Urinary bladder (tissue), 4 donors: Measurements from ENCODE around the gene IL24. TPM values are rescaled to one million over a fixed set of nuclear protein-coding genes. Genes with fewer than 3 reads are reported as not detected.

Source experiments
- DNase-seq: peaks from one replicate; pipeline ENCODE4 v3.0.0-alpha.2; 2015; ENCODE audit errors: extremely low spot score
- H3K27ac ChIP-seq: one replicate; pipeline ENCODE4 v1.5.1; 2013; ENCODE audit warnings: low read depth, mild to moderate bottlenecking, moderate library complexity
- H3K36me3 ChIP-seq: one replicate; pipeline ENCODE4 v1.6.1; 2013; ENCODE audit warnings: mild to moderate bottlenecking, moderate library complexity; ENCODE audit not compliant: insufficient read depth
- H3K4me1 ChIP-seq: one replicate; pipeline ENCODE4 v1.6.1; 2013; ENCODE audit warnings: mild to moderate bottlenecking, moderate library complexity; ENCODE audit not compliant: insufficient read depth
- H3K4me3 ChIP-seq: one replicate; pipeline ENCODE4 v1.5.1; 2013; ENCODE audit warnings: low read depth, low read length
- WGBS: extraction: QIAGEN DNeasy Blood & Tissue Kit; methylation state at CpG from one replicate; pipeline ENCODE4 v1.1.7; 2013; 5-methylcytosine and 5-hydroxymethylcytosine counted together
- polyA plus RNA-seq: library from polyadenylated mRNA; stranded (reverse); fragments of 200-250 nt; gene quantifications from one replicate; pipeline ENCODE4 v1.2.3, GENCODE V29; 2013
- total RNA-seq: library from RNA; depleted of rRNA; stranded (reverse); fragments of >200 nt; gene quantifications from one replicate; pipeline ENCODE4 v1.2.3, GENCODE V29; 2014
- donor health status: healthy with polysubstance abuse.
- donor health status: healthy.

IL24 gene
- total and polyA plus RNA-seq, 2 donors: 0.06 TPM; not detected in 1

GRCh38 chr1:206887701-206888100 is 9.5 kb upstream of the IL24 start:
- Histone ChIP-seq H3K27ac (no peak overlapping the region), H3K36me3 (no peaks in the 10 kb centered on the region), H3K4me1 (no peaks in the 10 kb centered on the region), H3K4me3 (no peak overlapping the region)
- WGBS: 56% methylated on average over 4 of the region's 4 CpGs
- no peak for DNase-seq

- DNase-seq: no peak
- no peak overlapping the region for H3K27ac ChIP-seq
- 53% methylated on average over 15 of the region's 15 CpGs for WGBS
Measured at GRCh38 chr1:206890125-206891060, 6.8 kb upstream of the IL24 start.

GRCh38 chr1:206891412-206891811 is 5.8 kb upstream of the IL24 start:
- 72% methylated on average over 1 of the region's 1 CpG for WGBS
- Histone ChIP-seq H3K4me1 (no peaks in the 10 kb centered on the region), H3K4me3 (no peak overlapping the region), H3K36me3 (no peaks in the 10 kb centered on the region), H3K27ac (no peak overlapping the region)
- no peak for DNase-seq

More at GRCh38 chr1:206890125-206891060, 6.8 kb upstream of the IL24 start:
- no peaks in the 10 kb centered on the region for H3K4me1 ChIP-seq
- H3K4me3 ChIP-seq: no peak overlapping the region
- H3K36me3 ChIP-seq: no peaks in the 10 kb centered on the region

- Histone ChIP-seq H3K4me1 (no peaks in the 10 kb centered on the region), H3K4me3 (no peak overlapping the region), H3K36me3 (no peaks in the 10 kb centered on the region), H3K27ac (no peak overlapping the region)
- WGBS: 83% methylated on average over 3 of the region's 3 CpGs
- DNase-seq: no peak
Measured at GRCh38 chr1:206892351-206892984, 4.8 kb upstream of the IL24 start.

GRCh38 chr1:206893380-206893779 is 3.9 kb upstream of the IL24 start:
- DNase-seq: no peak
- no peaks in the 10 kb centered on the region for H3K4me1 ChIP-seq
- no peaks in the 10 kb centered on the region for H3K36me3 ChIP-seq
- no peak overlapping the region for H3K27ac ChIP-seq
- WGBS: 60% methylated on average over 2 of the region's 2 CpGs
- no peak overlapping the region for H3K4me3 ChIP-seq

GRCh38 chr1:206895325-206895724 is 1.9 kb upstream of the IL24 start:
- 79% methylated on average over 3 of the region's 3 CpGs for WGBS
- no peak overlapping the region for H3K27ac ChIP-seq
- H3K4me1 ChIP-seq: no peaks in the 10 kb centered on the region
- no peaks in the 10 kb centered on the region for H3K36me3 ChIP-seq
- no peak for DNase-seq
- H3K4me3 ChIP-seq: no peak overlapping the region

- H3K36me3 ChIP-seq: no peaks in the 10 kb centered on the region
- H3K4me1 ChIP-seq: no peaks in the 10 kb centered on the region
- DNase-seq: no peak
- H3K4me3 ChIP-seq: no peak overlapping the region
- 21% methylated on average over 3 of the region's 3 CpGs for WGBS
- no peak overlapping the region for H3K27ac ChIP-seq
Measured at GRCh38 chr1:206895837-206896242, 1.4 kb upstream of the IL24 start.

GRCh38 chr1:206896261-206896660 is 982 bp upstream of the IL24 start:
- DNase-seq: no peak
- Histone ChIP-seq H3K4me3 (no peak overlapping the region), H3K4me1 (no peaks in the 10 kb centered on the region), H3K36me3 (no peaks in the 10 kb centered on the region), H3K27ac (no peak overlapping the region)
- WGBS: 56% methylated on average over 3 of the region's 3 CpGs

- H3K36me3 ChIP-seq: no peaks in the 10 kb centered on the region
- no peak overlapping the region for H3K27ac ChIP-seq
- no peak for DNase-seq
- 80% methylated on average over 11 of the region's 11 CpGs for WGBS
- H3K4me1 ChIP-seq: no peaks in the 10 kb centered on the region
- no peak overlapping the region for H3K4me3 ChIP-seq
Measured at GRCh38 chr1:206898089-206898914, 1.1 kb downstream of the IL24 start.

GRCh38 chr1:206898915-206899431 is 1.7 kb downstream of the IL24 start:
- no peak overlapping the region for H3K4me3 ChIP-seq
- H3K27ac ChIP-seq: no peak overlapping the region
- no peaks in the 10 kb centered on the region for H3K4me1 ChIP-seq
- 87% methylated on average over 13 of the region's 13 CpGs for WGBS
- no peaks in the 10 kb centered on the region for H3K36me3 ChIP-seq
- no peak for DNase-seq

GRCh38 chr1:206899717-206900116 is 2.5 kb downstream of the IL24 start:
- no peaks in the 10 kb centered on the region for H3K4me1 ChIP-seq
- H3K27ac ChIP-seq: no peak overlapping the region
- no peaks in the 10 kb centered on the region for H3K36me3 ChIP-seq
- WGBS: 88% methylated on average over 5 of the region's 5 CpGs
- no peak overlapping the region for H3K4me3 ChIP-seq
- no peak for DNase-seq

- DNase-seq: no peak
- Histone ChIP-seq H3K4me1 (no peaks in the 10 kb centered on the region), H3K4me3 (no peak overlapping the region), H3K27ac (no peak overlapping the region), H3K36me3 (no peaks in the 10 kb centered on the region)
- 74% methylated on average over 7 of the region's 7 CpGs for WGBS
Measured at GRCh38 chr1:206900149-206900548, 2.9 kb downstream of the IL24 start.

- DNase-seq: no peak
- WGBS: 87% methylated on average over 6 of the region's 6 CpGs
- Histone ChIP-seq H3K27ac (no peak overlapping the region), H3K36me3 (no peaks in the 10 kb centered on the region), H3K4me1 (no peaks in the 10 kb centered on the region), H3K4me3 (no peak overlapping the region)
Measured at GRCh38 chr1:206901944-206902343, 4.7 kb downstream of the IL24 start.
